Natural killer cell (primary cell): ENCODE data around the gene PAH. TPM values are rescaled to one million over a fixed set of nuclear protein-coding genes. Genes with fewer than 3 reads are reported as not detected.

Source experiments
- ATAC-seq, 3 donors: fragments of 150-1000 bp in 2 of 3; fragments of 200-7000 bp in 1 of 3; cut with Tn5 transposase; 1 replicate in 1 of 3; 2 replicates in 2 of 3; pipeline ENCODE4 v1.10.0; 2021; ENCODE audit warnings: mild to moderate bottlenecking in 2 of 3, moderate library complexity in 2 of 3
- DNase-seq, 2 donors: peaks; one replicate each; pipeline versions ENCODE4 v3.0.0 to v3.0.0-alpha.2; 2013 to 2021; ENCODE audit warnings: mixed read lengths in 1 of 2
- H3K27ac ChIP-seq: one replicate; pipeline ENCODE4 v1.5.1; 2013; ENCODE audit warnings: mild to moderate bottlenecking, low read length
- H3K27me3 ChIP-seq: one replicate; pipeline ENCODE4 v1.6.1; 2013; ENCODE audit warnings: low read length; ENCODE audit not compliant: control insufficient read depth, insufficient read depth
- H3K36me3 ChIP-seq: one replicate; pipeline ENCODE4 v1.6.1; 2013; ENCODE audit warnings: low read length; ENCODE audit not compliant: control insufficient read depth, insufficient read depth
- H3K4me1 ChIP-seq: one replicate; pipeline ENCODE4 v1.6.1; 2013; ENCODE audit warnings: low read length; ENCODE audit not compliant: control insufficient read depth, insufficient read depth
- H3K4me3 ChIP-seq: one replicate; pipeline ENCODE4 v1.5.1; 2013; ENCODE audit warnings: low read length
- H3K9me3 ChIP-seq: one replicate; pipeline ENCODE4 v1.6.1; 2013; ENCODE audit warnings: low read length; ENCODE audit not compliant: control insufficient read depth, insufficient read depth
- H3K27ac Mint-ChIP-seq, 2 donors: one replicate each; pipeline ENCODE4 v1.8.0; 2022; ENCODE audit warnings: mild to moderate bottlenecking in 2 of 2, mixed read lengths in 2 of 2, moderate library complexity in 1 of 2
- H3K27me3 Mint-ChIP-seq, 2 donors: one replicate each; pipeline ENCODE4 v1.8.0; 2022; ENCODE audit warnings: low read depth in 2 of 2, mixed read lengths in 2 of 2
- H3K36me3 Mint-ChIP-seq: one replicate; pipeline ENCODE4 v1.8.0; 2022; ENCODE audit warnings: mixed read lengths
- H3K4me1 Mint-ChIP-seq, 2 donors: one replicate each; pipeline ENCODE4 v1.8.0; 2022; ENCODE audit warnings: mixed read lengths in 2 of 2
- H3K4me3 Mint-ChIP-seq: one replicate; pipeline ENCODE4 v1.8.0; 2022; ENCODE audit warnings: mild to moderate bottlenecking, moderate library complexity, mixed read lengths
- H3K9me3 Mint-ChIP-seq, 2 donors: one replicate each; pipeline ENCODE4 v1.8.0; 2022; ENCODE audit warnings: mixed read lengths in 2 of 2
- CTCF ChIP-seq: fragments of 200-600 bp; IDR thresholded peaks from one replicate; pipeline ENCODE4 v1.8.0; 2022; ENCODE audit warnings: antibody characterized with exemption
- WGBS: methylation state at CpG from one replicate; pipeline ENCODE4 v1.1.7; 2013; ENCODE audit warnings: missing lambda C conversion rate; ENCODE audit not compliant: insufficient coverage; 5-methylcytosine and 5-hydroxymethylcytosine counted together
- intact Hi-C: fragments of 100-400 bp; cut with micrococcal nuclease; formaldehyde crosslinking; loops from one replicate; pipeline ENCODE4 v1.14.2; 2022
- total RNA-seq, 4 donors: library from RNA; stranded (reverse); fragments of 120-200 nt in 1 of 4; gene quantifications; one replicate each; pipeline versions ENCODE4 v1.2.3 to v1.2.4, GENCODE V29; 2013 to 2022

Gene PAH
- total RNA-seq, 3 donors from 2014 or later (not counting 1 experiment from before 2014, with no cell fraction given): not detected

GRCh38 chr12:102800565-102800964 is 116.5 kb downstream of the PAH start:
- ATAC-seq: no peak
- H3K9me3 Mint-ChIP-seq: peaks cover 0 to 2% of the 10 kb centered on the region in 2 donors
- no peaks in the 10 kb centered on the region for H3K36me3 ChIP-seq
- H3K4me1 ChIP-seq: no peaks in the 10 kb centered on the region
- H3K27me3 ChIP-seq: no peaks in the 10 kb centered on the region
- TF ChIP-seq CTCF: no peak
- no peak overlapping the region for H3K27ac Mint-ChIP-seq
- DNase-seq: no peak
- H3K4me3 ChIP-seq: no peak overlapping the region
- no peaks in the 10 kb centered on the region for H3K9me3 ChIP-seq
- H3K27me3 Mint-ChIP-seq: no peaks in the 10 kb centered on the region
- H3K4me1 Mint-ChIP-seq: no peaks in the 10 kb centered on the region
- intact Hi-C loops: no loop called here
- no peaks in the 10 kb centered on the region for H3K36me3 Mint-ChIP-seq
- H3K4me3 Mint-ChIP-seq: no peak overlapping the region
- H3K27ac ChIP-seq: no peak overlapping the region

GRCh38 chr12:102799229-102799628 is 117.8 kb downstream of the PAH start:
- no peak overlapping the region for H3K27ac ChIP-seq
- DNase-seq: no peak
- ATAC-seq: no peak
- Mint-ChIP-seq H3K27ac (no peak overlapping the region), H3K9me3 (peaks cover 0 to 2% of the 10 kb centered on the region in 2 donors), H3K36me3 (no peaks in the 10 kb centered on the region), H3K4me1 (no peaks in the 10 kb centered on the region), H3K27me3 (peaks cover 5 to 8% of the 10 kb centered on the region in 2 donors), H3K4me3 (no peak overlapping the region)
- no peak for TF ChIP-seq CTCF
- no peaks in the 10 kb centered on the region for H3K9me3 ChIP-seq
- no peaks in the 10 kb centered on the region for H3K4me1 ChIP-seq
- 77% methylated on average over 9 of the region's 9 CpGs for WGBS
- H3K27me3 ChIP-seq: no peaks in the 10 kb centered on the region
- no peaks in the 10 kb centered on the region for H3K36me3 ChIP-seq
- intact Hi-C loops: no loop called here
- H3K4me3 ChIP-seq: no peak overlapping the region

GRCh38 chr12:102797528-102797927 is 119.5 kb downstream of the PAH start:
- H3K4me1 ChIP-seq: no peaks in the 10 kb centered on the region
- Mint-ChIP-seq H3K27me3 (peaks cover 8% of the 10 kb centered on the region in 2 donors), H3K27ac (no peak overlapping the region), H3K9me3 (no peaks in the 10 kb centered on the region), H3K4me1 (no peaks in the 10 kb centered on the region), H3K36me3 (no peaks in the 10 kb centered on the region), H3K4me3 (no peak overlapping the region)
- no peaks in the 10 kb centered on the region for H3K27me3 ChIP-seq
- H3K9me3 ChIP-seq: no peaks in the 10 kb centered on the region
- H3K36me3 ChIP-seq: no peaks in the 10 kb centered on the region
- intact Hi-C loops: no loop called here
- TF ChIP-seq CTCF: no peak
- H3K27ac ChIP-seq: no peak overlapping the region
- no peak overlapping the region for H3K4me3 ChIP-seq
- DNase-seq (no peak), ATAC-seq (no peak)
- WGBS: 89% methylated on average over 5 of the region's 5 CpGs

- intact Hi-C loops: no loop called here
- ATAC-seq: no peak
- no peak overlapping the region for H3K27ac ChIP-seq
- H3K36me3 Mint-ChIP-seq: no peaks in the 10 kb centered on the region
- DNase-seq: no peak
- no peaks in the 10 kb centered on the region for H3K4me1 ChIP-seq
- WGBS: 77% methylated on average over 7 of the region's 7 CpGs
- no peak overlapping the region for H3K4me3 Mint-ChIP-seq
- no peaks in the 10 kb centered on the region for H3K36me3 ChIP-seq
- no peak overlapping the region for H3K27ac Mint-ChIP-seq
- H3K4me1 Mint-ChIP-seq: no peaks in the 10 kb centered on the region
- no peaks in the 10 kb centered on the region for H3K9me3 Mint-ChIP-seq
- TF ChIP-seq CTCF: no peak
- H3K27me3 ChIP-seq: no peaks in the 10 kb centered on the region
- no peaks in the 10 kb centered on the region for H3K9me3 ChIP-seq
- H3K27me3 Mint-ChIP-seq: peaks cover 8 to 20% of the 10 kb centered on the region in 2 donors
- no peak overlapping the region for H3K4me3 ChIP-seq
Observed at GRCh38 chr12:102793921-102794320, 123.1 kb downstream of the PAH start.
